ENCODE data around the gene HIPK2.

DNA sequence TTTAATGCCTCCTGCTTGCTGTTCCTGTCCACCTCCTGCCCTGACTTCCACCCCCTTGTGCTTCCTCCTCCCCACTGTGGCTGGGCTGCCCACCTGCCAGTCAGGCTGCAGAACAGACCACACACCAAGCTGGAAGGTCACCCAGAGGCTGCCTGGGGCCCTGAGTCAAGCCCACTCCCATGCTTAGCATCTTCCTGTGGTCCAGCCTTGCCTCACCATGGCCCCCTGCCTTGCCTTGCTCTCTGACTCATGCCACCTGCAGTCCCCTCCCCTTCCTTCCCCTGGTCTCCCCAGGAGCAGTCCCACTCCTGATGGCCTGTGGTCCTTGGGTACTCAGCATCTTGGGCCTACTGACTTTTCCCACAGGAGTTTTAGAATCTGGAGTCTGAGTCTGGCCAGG lies 252.0 kb downstream of the HIPK2 start:
- TF ChIP-seq, protein P1, sequence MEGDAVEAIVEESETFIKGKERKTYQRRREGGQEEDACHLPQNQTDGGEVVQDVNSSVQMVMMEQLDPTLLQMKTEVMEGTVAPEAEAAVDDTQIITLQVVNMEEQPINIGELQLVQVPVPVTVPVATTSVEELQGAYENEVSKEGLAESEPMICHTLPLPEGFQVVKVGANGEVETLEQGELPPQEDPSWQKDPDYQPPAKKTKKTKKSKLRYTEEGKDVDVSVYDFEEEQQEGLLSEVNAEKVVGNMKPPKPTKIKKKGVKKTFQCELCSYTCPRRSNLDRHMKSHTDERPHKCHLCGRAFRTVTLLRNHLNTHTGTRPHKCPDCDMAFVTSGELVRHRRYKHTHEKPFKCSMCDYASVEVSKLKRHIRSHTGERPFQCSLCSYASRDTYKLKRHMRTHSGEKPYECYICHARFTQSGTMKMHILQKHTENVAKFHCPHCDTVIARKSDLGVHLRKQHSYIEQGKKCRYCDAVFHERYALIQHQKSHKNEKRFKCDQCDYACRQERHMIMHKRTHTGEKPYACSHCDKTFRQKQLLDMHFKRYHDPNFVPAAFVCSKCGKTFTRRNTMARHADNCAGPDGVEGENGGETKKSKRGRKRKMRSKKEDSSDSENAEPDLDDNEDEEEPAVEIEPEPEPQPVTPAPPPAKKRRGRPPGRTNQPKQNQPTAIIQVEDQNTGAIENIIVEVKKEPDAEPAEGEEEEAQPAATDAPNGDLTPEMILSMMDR (conservative IDR thresholded peaks at IDR 0.05; ENCODE audit: low read length) = no peak
- no peak for TF ChIP-seq EZH2phosphoT487 (IDR thresholded peaks at IDR 0.05; ENCODE audit: borderline replicate concordance)
